Left colon (tissue), 2 donors: ENCODE data around the gene SCN4B. TPM values are rescaled to one million over a fixed set of nuclear protein-coding genes. Genes with fewer than 3 reads are reported as not detected.
A peak's percentile ranks its signal among the peaks of the same experiment; 100 is the strongest.
"Not testable (repeated sequence)": the region's sequence is repeated elsewhere in the genome, so short reads cannot be mapped to it uniquely, and the experiment has no call there.

Experiments
- ATAC-seq: fragments of 200-7000 bp; cut with Tn5 transposase; one replicate; pipeline ENCODE4 v1.9.1; 2020; ENCODE audit warnings: mild to moderate bottlenecking, moderate library complexity
- DNase-seq, 2 donors: peaks; one replicate each; pipeline ENCODE4 v3.0.0-alpha.2; 2020
- intact Hi-C, 2 donors: fragments of 100-400 bp; cut with DNase I in 1 of 2; cut with micrococcal nuclease in 1 of 2; formaldehyde crosslinking; loops; one replicate each; pipeline versions ENCODE4 v1.11.2 to v1.14.0; 2022; cut with DNase I, micrococcal nuclease
- long read RNA-seq: library from polyadenylated mRNA; unstranded; transcript quantifications from one replicate; pipeline ENCODE4 v2.0.0, GENCODE V29; 2021
- total RNA-seq, 2 donors: library from RNA; stranded (reverse); fragmentation: NEBNext Ultra II Directional; extraction: Animal tissue kit (Norgen Biotek cat#: 25700); gene quantifications; one replicate each; pipeline ENCODE4 v1.2.1, GENCODE V29; 2021
- donor health status: DM: no; HTN: no; CAD: no.
- donor health status: DM: yes; HTN: yes; CAD: no.

SCN4B gene
- 1 to 10 TPM in 1 of 2 donors, under 1 TPM in 1; 0.67 to 1.6 TPM for total RNA-seq
- long read RNA-seq, partial matches to known transcripts: 0 of 3 reads
- long read RNA-seq, other reads (novel, unspliced or antisense): 3 of 3 reads

GRCh38 chr11:118152552-118153471 is at the start of gene SCN4B:
Gene SCN4B (minus strand): TSS chr11:118152823. CDS start chr11:118152673, 150 bp downstream.
- intact Hi-C loops: no loop called here
- DNase-seq: peak; percentile 56 to 60
- peak; percentile 84 for ATAC-seq

GRCh38 chr11:118201966-118202365 is 49.3 kb upstream of the SCN4B start:
- DNase-seq (no peak), ATAC-seq (no peak)
- intact Hi-C loops: no loop called here

- ATAC-seq (no peak), DNase-seq (no peak)
- intact Hi-C loops: no loop called here
These were observed 48.5 kb upstream of the SCN4B start for GRCh38 chr11:118200901-118201680.

GRCh38 chr11:118200497-118200896 is 47.9 kb upstream of the SCN4B start:
- DNase-seq (no peak), ATAC-seq (no peak)
- intact Hi-C loops: no loop called here

GRCh38 chr11:118199135-118199534 is 46.5 kb upstream of the SCN4B start:
- ATAC-seq (no peak), DNase-seq (no peak)
- intact Hi-C loops: loop anchor here in 1 of 2 donors (5.0 to 10.0 kb wide), 3 partner anchors 93 to 286 kb away; partner anchors contain the start of gene UBE4A

- ATAC-seq (peak; percentile 33), DNase-seq (peak; percentile 75 to 91)
- intact Hi-C loops: loop anchor here in 1 of 2 donors (5.0 to 10.0 kb wide), 3 partner anchors 94 to 286 kb away; partner anchors contain the start of gene UBE4A
These were observed 45.7 kb upstream of the SCN4B start for GRCh38 chr11:118198370-118198769.

- ATAC-seq (peak; percentile 98), DNase-seq (peak; percentile 81 to 86)
- intact Hi-C loops: loop anchor here in 1 of 2 donors (5.0 to 10.0 kb wide), 3 partner anchors 97 to 290 kb away; partner anchors contain the start of gene UBE4A
These were observed 42.4 kb upstream of the SCN4B start for GRCh38 chr11:118194835-118195627.

GRCh38 chr11:118193910-118194566 is 41.4 kb upstream of the SCN4B start:
- intact Hi-C loops: loop anchor here in 1 of 2 donors (10.0 kb wide), 2 partner anchors 161 to 291 kb away; partner anchors contain the start of gene UBE4A
- DNase-seq (no peak), ATAC-seq (no peak)

GRCh38 chr11:118192817-118193216 is 40.2 kb upstream of the SCN4B start:
- DNase-seq: not testable (repeated sequence)
- intact Hi-C loops: loop anchor here in 1 of 2 donors (10.0 kb wide), 2 partner anchors 162 to 292 kb away; partner anchors contain the start of gene UBE4A

GRCh38 chr11:118190942-118191506 is 38.4 kb upstream of the SCN4B start:
- not testable (repeated sequence) for DNase-seq, ATAC-seq
- intact Hi-C loops: loop anchor here in 1 of 2 donors (10.0 kb wide), 2 partner anchors 164 to 294 kb away; partner anchors contain the start of gene UBE4A

More at GRCh38 chr11:118192817-118193216, 40.2 kb upstream of the SCN4B start:
- ATAC-seq: not testable (repeated sequence)

GRCh38 chr11:118186346-118187107 is 33.9 kb upstream of the SCN4B start:
- DNase-seq: no peak
- intact Hi-C loops: no loop called here
- peak; percentile 51 for ATAC-seq

- intact Hi-C loops: no loop called here
- ATAC-seq (no peak), DNase-seq (no peak)
These were observed 32.4 kb upstream of the SCN4B start for GRCh38 chr11:118184784-118185579.

- intact Hi-C loops, DNase-seq, ATAC-seq: not testable (repeated sequence)
These were observed 31.1 kb upstream of the SCN4B start for GRCh38 chr11:118183691-118184090.

GRCh38 chr11:118180300-118180703 is 27.7 kb upstream of the SCN4B start:
- ATAC-seq (peak; percentile 13), DNase-seq (peak in 1 of 2 donors; percentile 47)
- intact Hi-C loops: no loop called here

GRCh38 chr11:118176778-118177134 is 24.1 kb upstream of the SCN4B start:
- DNase-seq (no peak), ATAC-seq (no peak)
- intact Hi-C loops: no loop called here
